ENCODE measurements around the gene PLEKHA1.

PLEKHA1 gene

DNA sequence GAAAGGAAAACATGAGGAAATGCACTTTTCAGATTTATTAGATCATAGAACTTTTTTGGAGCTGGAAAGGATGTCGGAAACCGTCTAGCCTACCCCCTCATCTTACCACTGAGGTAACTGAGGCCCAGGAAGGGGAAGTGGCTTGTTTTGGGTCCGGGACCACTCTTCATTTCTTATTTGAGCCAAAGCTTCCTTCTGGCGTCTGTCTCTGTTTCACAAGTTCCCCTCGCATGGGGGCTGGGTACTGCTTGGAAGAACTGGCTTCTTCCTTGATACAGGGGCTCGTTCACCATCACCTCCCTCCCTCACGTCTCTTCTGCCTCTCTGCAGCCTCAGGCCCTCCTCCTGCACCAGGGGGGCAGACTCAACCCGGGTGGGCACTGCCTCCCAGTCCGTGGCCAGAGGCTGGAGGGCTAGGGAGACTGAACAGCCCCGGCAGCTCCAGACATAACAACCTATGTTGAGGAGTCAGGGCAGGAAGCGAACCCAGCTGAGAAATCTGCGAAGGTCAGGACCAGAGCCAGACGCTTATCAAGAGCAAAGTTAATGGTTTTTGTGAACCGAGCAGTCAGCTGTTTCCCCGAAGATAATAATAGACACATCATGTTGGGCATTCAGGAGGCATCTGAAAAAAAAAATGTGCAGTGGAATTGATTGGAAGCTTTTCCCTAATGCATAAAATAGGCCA is 99.8 kb downstream of the PLEKHA1 start:
- TF ChIP-seq ZNF384 (IDR thresholded peaks at IDR 0.05): no peak
- no peak for TF ChIP-seq NFRKB (IDR thresholded peaks at IDR 0.05)
- TF ChIP-seq SUZ12 (IDR thresholded peaks at IDR 0.05): no peak
- no peak for TF ChIP-seq L3MBTL2 (conservative IDR thresholded peaks at IDR 0.05)
- TF ChIP-seq ELF4 (IDR thresholded peaks at IDR 0.05): no peak
- TF ChIP-seq FOXM1 (IDR thresholded peaks at IDR 0.05; ENCODE audit: borderline replicate concordance): no peak
- no peak for TF ChIP-seq FOXA1 (IDR thresholded peaks at IDR 0.05)
- no peak for TF ChIP-seq FOXK2 (IDR thresholded peaks at IDR 0.05)
- no peak for TF ChIP-seq CTBP1 (IDR thresholded peaks at IDR 0.05; ENCODE audit: borderline replicate concordance)
- TF ChIP-seq LEF1 (IDR thresholded peaks at IDR 0.05; ENCODE audit: borderline replicate concordance): no peak
- TF ChIP-seq ARNT (IDR thresholded peaks at IDR 0.05): no peak
- no peak for TF ChIP-seq TARDBP (IDR thresholded peaks at IDR 0.05)
- TF ChIP-seq, protein P1, sequence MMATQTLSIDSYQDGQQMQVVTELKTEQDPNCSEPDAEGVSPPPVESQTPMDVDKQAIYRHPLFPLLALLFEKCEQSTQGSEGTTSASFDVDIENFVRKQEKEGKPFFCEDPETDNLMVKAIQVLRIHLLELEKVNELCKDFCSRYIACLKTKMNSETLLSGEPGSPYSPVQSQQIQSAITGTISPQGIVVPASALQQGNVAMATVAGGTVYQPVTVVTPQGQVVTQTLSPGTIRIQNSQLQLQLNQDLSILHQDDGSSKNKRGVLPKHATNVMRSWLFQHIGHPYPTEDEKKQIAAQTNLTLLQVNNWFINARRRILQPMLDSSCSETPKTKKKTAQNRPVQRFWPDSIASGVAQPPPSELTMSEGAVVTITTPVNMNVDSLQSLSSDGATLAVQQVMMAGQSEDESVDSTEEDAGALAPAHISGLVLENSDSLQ (IDR thresholded peaks at IDR 0.05): no peak
- TF ChIP-seq BHLHE40 (IDR thresholded peaks at IDR 0.05; ENCODE audit: borderline replicate concordance): no peak
- TF ChIP-seq HDGF (IDR thresholded peaks at IDR 0.05; ENCODE audit: borderline replicate concordance): no peak
- POLR2A ChIA-PET: no interaction called here
- CTCF ChIA-PET: interaction anchor here (0.5 kb wide), 1 partner anchor 141 kb away, joined by 3 read pairs; no protein-coding TSS in a partner anchor
- DNase-seq (ENCODE audit: extremely low spot score): no peak

DNA sequence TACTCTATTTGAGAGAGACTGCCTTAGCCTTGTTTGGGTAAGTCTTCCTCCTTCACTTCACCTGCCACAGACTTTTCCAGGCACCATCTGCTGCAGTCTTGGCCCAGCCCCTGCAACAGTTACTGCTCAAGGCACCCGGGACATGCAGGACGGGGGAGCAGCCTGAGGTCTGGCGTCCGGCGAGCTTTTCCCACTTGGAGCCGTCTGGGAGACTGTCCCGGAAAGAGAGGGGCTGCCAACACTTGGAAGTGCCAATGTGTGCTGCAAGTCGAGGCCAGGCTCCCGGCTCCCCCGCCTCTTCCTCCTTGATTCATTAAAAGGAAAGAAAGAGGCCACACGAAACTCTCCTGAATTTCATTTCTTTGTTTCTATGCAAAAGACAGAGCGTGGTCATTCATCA is 100.6 kb downstream of the PLEKHA1 start:
- TF ChIP-seq CTBP1 (IDR thresholded peaks at IDR 0.05; ENCODE audit: borderline replicate concordance): no peak
- no peak for TF ChIP-seq SP1 (IDR thresholded peaks at IDR 0.05)
- no peak for TF ChIP-seq FOXK2 (IDR thresholded peaks at IDR 0.05)
- TF ChIP-seq HDGF (IDR thresholded peaks at IDR 0.05; ENCODE audit: borderline replicate concordance): no peak
- TF ChIP-seq ZNF384 (IDR thresholded peaks at IDR 0.05): no peak
- no peak for TF ChIP-seq TARDBP (IDR thresholded peaks at IDR 0.05)
- no peak for TF ChIP-seq ARNT (IDR thresholded peaks at IDR 0.05)
- no peak for TF ChIP-seq NFRKB (IDR thresholded peaks at IDR 0.05)
- TF ChIP-seq LEF1 (IDR thresholded peaks at IDR 0.05; ENCODE audit: borderline replicate concordance): no peak
- no peak for DNase-seq (ENCODE audit: extremely low spot score)
- ChIA-PET POLR2A (no interaction called here), CTCF (interaction anchor here (0.5 kb wide), 1 partner anchor 142 kb away, joined by 3 read pairs; no protein-coding TSS in a partner anchor)

DNA sequence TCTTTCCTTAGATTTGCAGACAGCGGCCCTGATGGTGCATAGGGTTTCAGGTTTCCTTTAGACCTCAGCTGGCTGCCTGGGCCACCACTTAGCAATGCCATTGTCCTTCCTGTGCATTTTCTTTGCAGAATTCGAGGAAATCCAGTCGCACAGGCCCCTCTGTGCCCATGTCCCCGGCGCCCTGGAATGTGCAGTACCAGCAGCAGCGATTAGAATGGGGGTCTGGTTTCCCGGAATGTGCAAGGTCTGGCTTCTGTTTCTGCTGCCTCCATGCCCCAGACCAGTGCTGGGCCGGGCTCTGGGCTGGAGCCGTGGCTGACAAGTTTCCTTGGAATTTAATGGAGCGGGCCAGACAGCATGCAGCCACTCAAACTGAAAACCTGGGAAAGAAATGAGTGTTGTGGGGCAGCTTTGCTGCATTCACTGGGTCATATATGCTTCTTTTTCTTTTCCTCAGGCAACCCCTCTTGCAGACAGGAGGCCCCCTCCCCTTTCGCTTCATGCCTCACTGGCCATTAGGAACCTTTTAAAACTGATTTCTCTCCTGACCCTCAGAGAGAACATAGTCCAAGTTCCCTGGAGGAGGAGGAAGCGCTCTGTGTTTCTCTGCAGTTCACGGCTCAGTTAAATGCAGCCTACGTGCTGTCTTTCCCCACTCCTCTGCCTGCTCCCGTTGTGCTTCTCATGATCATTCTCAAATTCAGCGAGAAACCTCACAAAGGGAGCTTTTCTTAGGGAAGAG is 101.3 kb downstream of the PLEKHA1 start:
- ChIA-PET CTCF (no interaction called here), POLR2A (no interaction called here)
- no peak for DNase-seq (ENCODE audit: extremely low spot score)
- TF ChIP-seq TARDBP (IDR thresholded peaks at IDR 0.05) (no peak), SUZ12 (IDR thresholded peaks at IDR 0.05) (no peak), NFRKB (IDR thresholded peaks at IDR 0.05) (no peak), ZNF384 (IDR thresholded peaks at IDR 0.05) (no peak), ARNT (IDR thresholded peaks at IDR 0.05) (no peak), HDGF (IDR thresholded peaks at IDR 0.05; ENCODE audit: borderline replicate concordance) (no peak), BHLHE40 (IDR thresholded peaks at IDR 0.05; ENCODE audit: borderline replicate concordance) (no peak), SP1 (IDR thresholded peaks at IDR 0.05) (no peak), CTBP1 (IDR thresholded peaks at IDR 0.05; ENCODE audit: borderline replicate concordance) (no peak), LEF1 (IDR thresholded peaks at IDR 0.05; ENCODE audit: borderline replicate concordance) (no peak)
- TF ChIP-seq, protein P1 (IDR thresholded peaks at IDR 0.05): no peak

DNA sequence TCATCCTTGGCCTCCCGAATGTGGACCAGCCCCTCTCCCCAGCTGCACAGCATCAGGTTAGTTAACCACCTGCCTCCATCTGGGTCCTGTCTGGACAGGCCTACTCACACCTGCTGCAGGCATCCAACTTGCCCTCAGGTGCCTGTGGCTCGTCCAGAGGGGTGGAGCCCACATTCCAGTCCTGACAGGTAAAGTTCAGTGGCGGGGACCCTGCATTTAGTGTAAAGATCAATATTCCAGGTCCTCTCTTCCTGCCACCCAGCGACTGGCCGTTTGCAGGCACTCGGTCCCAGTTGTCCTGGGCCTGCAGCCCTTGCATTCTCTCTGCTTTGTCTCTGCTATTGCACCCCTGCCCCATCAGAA is 101.8 kb downstream of the PLEKHA1 start:
- CTCF ChIA-PET: no interaction called here
- DNase-seq (ENCODE audit: extremely low spot score): no peak
- POLR2A ChIA-PET: no interaction called here
- TF ChIP-seq LEF1 (IDR thresholded peaks at IDR 0.05; ENCODE audit: borderline replicate concordance) (no peak), FOXK2 (IDR thresholded peaks at IDR 0.05) (no peak), ARNT (IDR thresholded peaks at IDR 0.05) (no peak), L3MBTL2 (conservative IDR thresholded peaks at IDR 0.05) (no peak), TARDBP (IDR thresholded peaks at IDR 0.05) (no peak), FOXA1 (IDR thresholded peaks at IDR 0.05) (no peak), SP1 (IDR thresholded peaks at IDR 0.05) (no peak), NFRKB (IDR thresholded peaks at IDR 0.05) (no peak), CTBP1 (IDR thresholded peaks at IDR 0.05; ENCODE audit: borderline replicate concordance) (no peak)

DNA sequence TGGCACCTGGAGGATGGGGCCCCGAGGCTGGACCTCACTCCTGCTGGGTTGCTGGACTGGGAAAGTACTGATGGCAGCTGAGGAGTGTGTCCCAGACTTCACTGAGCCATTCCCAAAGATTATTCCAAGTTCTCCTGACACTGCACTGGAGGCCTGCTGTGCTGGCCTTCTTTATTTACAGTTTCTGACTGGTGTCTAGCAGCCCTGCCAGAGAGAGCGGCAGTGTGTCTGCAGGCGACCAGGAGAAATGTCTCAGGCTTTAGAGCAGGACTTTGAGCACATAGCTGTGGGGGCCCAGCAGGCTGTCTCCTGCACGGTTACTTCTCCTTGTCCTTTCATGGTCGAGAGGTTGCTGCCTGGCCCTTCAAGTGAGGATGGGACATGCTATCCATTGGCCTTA is 102.9 kb downstream of the PLEKHA1 start:
- ChIA-PET CTCF (no interaction called here), POLR2A (no interaction called here)
- DNase-seq (ENCODE audit: extremely low spot score): no peak
- TF ChIP-seq TARDBP (IDR thresholded peaks at IDR 0.05): no peak
- TF ChIP-seq L3MBTL2 (conservative IDR thresholded peaks at IDR 0.05): no peak
- no peak for TF ChIP-seq CTBP1 (IDR thresholded peaks at IDR 0.05; ENCODE audit: borderline replicate concordance)
- TF ChIP-seq FOXK2 (IDR thresholded peaks at IDR 0.05): no peak

DNA sequence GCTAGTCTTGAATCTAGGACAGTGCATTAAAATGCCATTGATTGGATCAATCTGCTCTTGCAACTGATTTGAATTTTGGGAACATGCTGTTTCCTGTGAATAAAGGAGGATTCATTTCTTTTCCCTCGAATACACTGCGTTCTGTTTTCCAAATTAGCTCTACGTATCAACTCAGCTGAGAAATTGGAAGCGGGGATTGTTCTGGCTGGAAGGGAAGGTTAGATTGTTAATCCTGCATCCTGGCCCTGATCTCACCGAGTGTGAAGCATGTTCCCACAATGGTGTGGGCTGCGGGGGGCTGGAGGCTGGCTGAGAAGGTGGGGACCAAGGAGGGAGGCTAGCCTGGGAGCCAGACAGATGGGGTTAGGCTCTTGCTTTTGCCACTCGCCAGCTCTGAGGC is 104.5 kb downstream of the PLEKHA1 start:
- CTCF ChIA-PET: no interaction called here
- TF ChIP-seq FOXM1 (IDR thresholded peaks at IDR 0.05; ENCODE audit: borderline replicate concordance): no peak
- no peak for TF ChIP-seq SP1 (IDR thresholded peaks at IDR 0.05)
- TF ChIP-seq LEF1 (IDR thresholded peaks at IDR 0.05; ENCODE audit: borderline replicate concordance): no peak
- no peak for TF ChIP-seq L3MBTL2 (conservative IDR thresholded peaks at IDR 0.05)
- POLR2A ChIA-PET: no interaction called here
- no peak for DNase-seq (ENCODE audit: extremely low spot score)
